Thoracic aorta (tissue), 2 donors: Measurements from ENCODE around the gene PTCH2. TPM values are rescaled to one million over a fixed set of nuclear protein-coding genes. Genes with fewer than 3 reads are reported as not detected.

Experiments used
- ATAC-seq: fragments of 150-250 bp; one replicate; pipeline ENCODE4 v1.8.0; 2017; ENCODE audit warnings: low read depth; ENCODE audit not compliant: insufficient number of reproducible peaks, low FRiP score
- DNase-seq: peaks from one replicate; pipeline ENCODE4 v3.0.0-alpha.2; 2020; ENCODE audit warnings: low spot score
- H3K27ac ChIP-seq, 2 donors: fragments of 200-600 bp; sonication (generic); 1 replicate in 1 of 2; 2 replicates in 1 of 2; pipeline ENCODE4 v1.5.1; 2016; ENCODE audit warnings: mild to moderate bottlenecking in 2 of 2, moderate library complexity in 2 of 2
- H3K27me3 ChIP-seq: fragments of 200-600 bp; sonication (generic); replicated peaks from 2 replicates; pipeline ENCODE4 v1.6.0; 2016; ENCODE audit warnings: mild to moderate bottlenecking; ENCODE audit not compliant: insufficient read depth
- H3K36me3 ChIP-seq: fragments of 200-600 bp; sonication (generic); one replicate; pipeline ENCODE4 v1.5.1; 2016
- H3K4me1 ChIP-seq, 2 donors: fragments of 200-600 bp; sonication (generic); 1 replicate in 1 of 2; 2 replicates in 1 of 2; pipeline versions ENCODE4 v1.5.1 to v1.6.0; 2016; ENCODE audit warnings: low read depth in 2 of 2, mild to moderate bottlenecking in 1 of 2; ENCODE audit not compliant: control insufficient read depth in 1 of 2
- H3K4me3 ChIP-seq: fragments of 200-600 bp; sonication (generic); 2 replicates; pipeline ENCODE4 v1.5.1; 2016; ENCODE audit warnings: mild to moderate bottlenecking
- H3K9me3 ChIP-seq: fragments of 200-600 bp; sonication (generic); 2 replicates; pipeline ENCODE4 v1.5.1; 2016
- total RNA-seq, 2 donors: library from RNA; depleted of rRNA; stranded (reverse); fragments of >200 nt; gene quantifications; one replicate each; pipeline versions ENCODE4 v1.1.0 to v1.2.3, GENCODE V29; 2016
- TF ChIP-seq, protein P1 (sequence below): fragments of 200-600 bp; sonication (generic); IDR thresholded peaks from one replicate; pipeline ENCODE4 v1.5.1; 2019; ENCODE audit warnings: antibody characterized with exemption

The PTCH2 gene
- total RNA-seq, 2 donors from 2014 or later, result 0.95 to 1.3 TPM

DNA sequence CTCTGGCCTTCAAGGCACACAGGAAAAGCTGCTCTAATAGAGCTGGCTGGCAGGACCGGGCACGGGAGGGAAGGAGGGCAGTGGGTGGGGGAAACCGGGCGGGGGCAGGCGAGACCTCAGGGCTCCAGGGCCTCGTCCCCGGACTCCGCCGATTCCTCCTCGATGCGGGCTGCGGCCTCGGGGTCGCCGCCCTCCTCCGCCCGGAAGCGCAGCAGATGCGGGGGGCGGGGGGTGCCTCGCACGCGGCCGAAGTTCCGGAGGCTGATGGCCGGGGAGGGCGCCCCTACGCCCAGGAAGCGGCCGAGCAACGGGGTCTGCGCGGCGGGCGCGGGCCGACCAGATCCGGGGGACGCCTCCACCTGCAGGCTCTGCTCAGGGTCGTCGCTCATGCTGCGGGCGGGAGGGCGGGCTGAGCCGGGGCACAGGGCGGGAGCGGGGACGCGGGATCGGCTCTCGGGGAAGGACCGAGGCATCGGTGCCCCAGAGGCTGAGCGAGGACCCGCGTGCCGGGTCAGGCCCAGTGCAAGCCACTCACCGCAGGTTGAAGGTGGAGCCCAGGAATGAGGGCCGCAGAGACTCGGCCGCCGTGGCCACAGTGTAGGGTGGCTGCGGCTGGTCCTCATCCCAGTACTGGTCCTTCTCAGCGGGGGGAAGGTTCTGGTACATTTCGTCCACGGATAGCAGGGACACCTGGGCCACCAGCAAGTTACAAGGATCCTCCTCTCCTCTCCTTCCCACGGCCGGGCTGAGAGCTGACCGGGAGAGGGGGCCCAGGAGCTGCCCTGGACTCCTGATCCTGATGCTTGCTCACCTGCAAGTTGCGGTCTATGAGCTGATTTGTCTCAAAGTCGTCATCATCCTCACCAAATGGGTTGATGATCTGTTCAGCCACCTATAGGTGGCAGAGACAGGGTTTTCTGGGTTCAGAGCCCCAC is 58.7 kb downstream of the PTCH2 start:
- Histone ChIP-seq H3K4me3 (peak overlapping the region; percentile 74), H3K27me3 (no peaks in the 10 kb centered on the region), H3K4me1 (peaks cover 12 to 30% of the 10 kb centered on the region in 2 donors), H3K9me3 (no peaks in the 10 kb centered on the region), H3K27ac (peak overlapping the region; percentile 34 to 44), H3K36me3 (peaks cover 8% of the 10 kb centered on the region)
- TF ChIP-seq, protein P1, sequence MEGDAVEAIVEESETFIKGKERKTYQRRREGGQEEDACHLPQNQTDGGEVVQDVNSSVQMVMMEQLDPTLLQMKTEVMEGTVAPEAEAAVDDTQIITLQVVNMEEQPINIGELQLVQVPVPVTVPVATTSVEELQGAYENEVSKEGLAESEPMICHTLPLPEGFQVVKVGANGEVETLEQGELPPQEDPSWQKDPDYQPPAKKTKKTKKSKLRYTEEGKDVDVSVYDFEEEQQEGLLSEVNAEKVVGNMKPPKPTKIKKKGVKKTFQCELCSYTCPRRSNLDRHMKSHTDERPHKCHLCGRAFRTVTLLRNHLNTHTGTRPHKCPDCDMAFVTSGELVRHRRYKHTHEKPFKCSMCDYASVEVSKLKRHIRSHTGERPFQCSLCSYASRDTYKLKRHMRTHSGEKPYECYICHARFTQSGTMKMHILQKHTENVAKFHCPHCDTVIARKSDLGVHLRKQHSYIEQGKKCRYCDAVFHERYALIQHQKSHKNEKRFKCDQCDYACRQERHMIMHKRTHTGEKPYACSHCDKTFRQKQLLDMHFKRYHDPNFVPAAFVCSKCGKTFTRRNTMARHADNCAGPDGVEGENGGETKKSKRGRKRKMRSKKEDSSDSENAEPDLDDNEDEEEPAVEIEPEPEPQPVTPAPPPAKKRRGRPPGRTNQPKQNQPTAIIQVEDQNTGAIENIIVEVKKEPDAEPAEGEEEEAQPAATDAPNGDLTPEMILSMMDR, result no peak
- no peak for DNase-seq
- ATAC-seq, result no peak

DNA sequence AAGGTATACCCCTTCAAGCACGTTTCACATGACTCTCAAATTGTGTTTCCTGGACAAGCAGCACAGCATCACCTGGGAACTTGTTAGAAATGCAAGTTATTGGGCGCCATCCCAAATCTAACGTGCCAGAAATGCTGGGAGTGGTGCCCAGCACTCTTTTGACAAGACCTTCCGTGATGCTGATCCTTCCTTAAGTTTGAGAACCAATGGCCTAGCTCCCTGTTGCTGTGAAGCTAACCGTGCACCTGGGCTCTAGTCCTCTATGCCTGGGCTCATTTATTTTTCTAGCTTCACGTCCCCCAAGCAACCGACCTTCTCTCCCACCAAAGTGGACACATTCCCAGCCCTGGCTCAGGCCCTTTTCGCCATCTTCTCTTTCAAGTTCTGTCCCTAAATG is 59.4 kb downstream of the PTCH2 start:
- DNase-seq (no peak), ATAC-seq (no peak)
- Histone ChIP-seq H3K4me1 (peaks cover 12 to 30% of the 10 kb centered on the region in 2 donors), H3K9me3 (no peaks in the 10 kb centered on the region), H3K36me3 (peaks cover 11% of the 10 kb centered on the region), H3K27ac (peak overlapping the region; percentile 34 to 44), H3K4me3 (peak overlapping the region; percentile 74), H3K27me3 (no peaks in the 10 kb centered on the region)
- TF ChIP-seq, protein P1, result no peak

DNA sequence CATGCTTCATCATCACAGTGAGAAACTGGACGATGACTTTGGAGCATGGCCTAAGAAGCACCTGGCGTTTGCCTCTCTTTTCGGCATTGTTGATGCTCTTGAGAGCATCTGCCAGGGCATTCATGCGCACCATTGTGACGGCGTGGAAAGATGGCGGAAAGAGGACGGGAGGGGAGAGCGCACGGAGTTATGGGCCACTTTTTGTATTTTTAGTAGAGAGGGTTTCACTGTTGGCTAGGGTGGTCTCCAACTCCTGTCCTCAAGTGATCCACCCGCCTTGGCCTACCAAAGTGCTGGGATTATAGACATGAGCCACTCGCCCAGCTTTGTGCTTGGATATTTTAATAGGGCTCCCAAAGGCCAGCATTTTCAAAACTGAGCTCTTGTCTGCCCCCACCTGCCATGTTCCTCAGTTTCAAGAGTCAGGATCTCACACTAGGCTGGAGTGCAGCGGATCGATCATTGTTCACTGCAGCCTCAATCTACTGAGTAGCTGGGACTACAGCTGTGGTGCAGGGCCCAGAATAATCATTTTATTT is 62.4 kb downstream of the PTCH2 start:
- H3K4me1 ChIP-seq, result peaks cover 13 to 40% of the 10 kb centered on the region in 2 donors
- H3K9me3 ChIP-seq, result no peaks in the 10 kb centered on the region
- H3K27ac ChIP-seq, result no peak overlapping the region
- no peak overlapping the region for H3K4me3 ChIP-seq
- ATAC-seq, result no peak
- TF ChIP-seq, protein P1, result no peak
- peaks cover 23% of the 10 kb centered on the region for H3K36me3 ChIP-seq
- no peaks in the 10 kb centered on the region for H3K27me3 ChIP-seq
- no peak for DNase-seq

DNA sequence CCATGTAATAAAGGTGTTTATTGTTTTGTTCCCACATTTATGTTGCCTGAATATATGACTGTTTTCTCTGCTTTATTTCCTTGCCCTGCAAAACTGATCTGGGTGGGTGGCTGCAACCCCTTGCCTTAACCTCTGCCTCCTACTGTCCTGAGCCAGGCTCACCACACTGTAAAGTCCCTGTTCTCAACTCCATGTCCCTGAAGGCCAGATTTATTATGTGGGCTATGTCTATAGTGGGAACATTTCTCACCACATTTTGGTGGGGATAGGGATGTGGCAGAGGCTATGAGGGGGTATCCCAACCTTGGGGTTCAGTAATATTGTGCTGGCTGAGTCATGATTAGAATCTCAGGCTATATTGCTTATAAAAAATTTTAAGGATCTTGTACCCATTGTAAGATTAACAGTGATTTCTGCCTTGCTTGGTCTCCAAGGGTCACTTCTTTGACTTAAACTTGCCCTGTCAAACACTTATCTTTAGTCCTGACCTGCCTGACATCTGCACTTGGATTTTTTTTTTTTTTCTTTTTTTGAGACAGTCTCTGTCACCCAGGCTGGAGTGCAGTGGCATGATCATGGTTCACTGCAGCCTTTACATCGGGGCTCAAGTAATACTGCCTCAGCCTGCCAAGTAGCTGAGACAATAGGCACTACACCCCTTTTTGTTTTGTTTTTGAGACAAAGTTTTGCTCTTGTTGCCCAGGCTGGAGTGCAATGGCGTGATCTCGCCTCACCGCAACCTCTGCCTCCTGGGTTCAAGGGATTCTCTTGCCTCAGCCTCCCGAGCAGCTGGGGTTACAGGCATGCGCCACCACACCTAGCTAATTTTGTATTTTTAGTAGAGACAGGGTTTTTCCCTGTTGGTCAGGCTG is 64.1 kb downstream of the PTCH2 start:
- Histone ChIP-seq H3K4me3 (no peak overlapping the region), H3K9me3 (no peaks in the 10 kb centered on the region), H3K27me3 (no peaks in the 10 kb centered on the region), H3K27ac (no peak overlapping the region), H3K4me1 (peaks cover 14 to 33% of the 10 kb centered on the region in 2 donors), H3K36me3 (peaks cover 23% of the 10 kb centered on the region)
- ATAC-seq (no peak), DNase-seq (no peak)
- TF ChIP-seq, protein P1, result no peak
